Kidney (tissue), 14 donors: Measurements from ENCODE around the gene SPECC1. TPM values are rescaled to one million over a fixed set of nuclear protein-coding genes. Genes with fewer than 3 reads are reported as not detected.

ENCODE experiments used
- DNase-seq, 5 donors: peaks; one replicate each; pipeline ENCODE4 v3.0.0-alpha.2; 2013 to 2020
- FAIRE-seq: peaks from 2 replicates; lab custom pipeline; 2012; peaks lifted over from hg19 to GRCh38; lab: Jason Lieb, UNC
- H3K27ac ChIP-seq, 2 donors: one replicate each; pipeline ENCODE4 v1.7.0; 2013; ENCODE audit warnings: low read depth in 2 of 2, low read length in 2 of 2, inconsistent platforms in 1 of 2
- H3K27me3 ChIP-seq: one replicate; pipeline ENCODE4 v1.7.1; 2013; ENCODE audit warnings: low read length, inconsistent platforms; ENCODE audit not compliant: control insufficient read depth, insufficient read depth
- H3K36me3 ChIP-seq, 3 donors: one replicate each; pipeline versions ENCODE4 v1.7.0 to v1.7.1; 2013; ENCODE audit warnings: low read length in 3 of 3, control low read depth in 1 of 3, inconsistent platforms in 1 of 3; ENCODE audit not compliant: insufficient read depth in 3 of 3, control insufficient read depth in 2 of 3
- H3K4me1 ChIP-seq, 3 donors: one replicate each; pipeline versions ENCODE4 v1.7.0 to v1.7.1; 2013; ENCODE audit warnings: low read length in 3 of 3, inconsistent platforms in 1 of 3, low read depth in 1 of 3; ENCODE audit not compliant: control insufficient read depth in 2 of 3, insufficient read depth in 2 of 3
- H3K4me3 ChIP-seq, 3 donors: one replicate each; pipeline versions ENCODE4 v1.7.0 to v1.8.1; 2013; ENCODE audit warnings: low read length in 3 of 3, control low read depth in 1 of 3, inconsistent platforms in 1 of 3
- H3K9ac ChIP-seq, 3 donors: one replicate each; pipeline versions ENCODE4 v1.7.0 to v1.7.1; 2013; ENCODE audit warnings: low read length in 3 of 3, control low read depth in 1 of 3, inconsistent platforms in 1 of 3
- H3K9me3 ChIP-seq, 3 donors: one replicate each; pipeline versions ENCODE4 v1.7.0 to v1.7.1; 2013; ENCODE audit warnings: low read length in 3 of 3, control low read depth in 1 of 3, inconsistent platforms in 1 of 3; ENCODE audit not compliant: control insufficient read depth in 2 of 3, insufficient read depth in 1 of 3
- intact Hi-C: fragments of 100-400 bp; cut with DNase I; formaldehyde crosslinking; loops from one replicate; pipeline ENCODE4 v1.11.1; 2022
- polyA plus RNA-seq: library from polyadenylated mRNA; stranded (reverse); fragments of 350-450 nt; fragmentation: Illumina TruSeq; extraction: RNeasy Lipid Tissue Mini Kit (QIAGEN cat#74804); gene quantifications from one replicate; pipeline ENCODE4 v1.2.3, GENCODE V29; 2014; ENCODE audit warnings: low read depth, low replicate concordance; ENCODE audit not compliant: insufficient read depth
- total RNA-seq: library from RNA; stranded (reverse); fragmentation: NEBNext Ultra II Directional; extraction: Animal tissue kit (Norgen Biotek cat#: 25700); gene quantifications from one replicate; pipeline ENCODE4 v1.2.1, GENCODE V29; 2021
- TF ChIP-seq, protein P1 (sequence below): IDR thresholded peaks from 3 replicates; pipeline ENCODE4 v1.5.1; 2012; ENCODE audit warnings: mild to moderate bottlenecking, moderate library complexity, borderline replicate concordance; ENCODE audit not compliant: insufficient read depth; ENCODE audit errors: extremely low read depth
- donor health status: control.
- donor health status: control.
- donor health status: control.
- donor health status: control.
- donor health status: control.
- donor health status: DM: yes; HTN: yes; CAD: no.
- donor health status: Normal renal cell carcinoma (clear cell type).

SPECC1 gene
- total and polyA plus RNA-seq, 2 donors from 2014 or later = 7.6 to 29.1 TPM

DNA sequence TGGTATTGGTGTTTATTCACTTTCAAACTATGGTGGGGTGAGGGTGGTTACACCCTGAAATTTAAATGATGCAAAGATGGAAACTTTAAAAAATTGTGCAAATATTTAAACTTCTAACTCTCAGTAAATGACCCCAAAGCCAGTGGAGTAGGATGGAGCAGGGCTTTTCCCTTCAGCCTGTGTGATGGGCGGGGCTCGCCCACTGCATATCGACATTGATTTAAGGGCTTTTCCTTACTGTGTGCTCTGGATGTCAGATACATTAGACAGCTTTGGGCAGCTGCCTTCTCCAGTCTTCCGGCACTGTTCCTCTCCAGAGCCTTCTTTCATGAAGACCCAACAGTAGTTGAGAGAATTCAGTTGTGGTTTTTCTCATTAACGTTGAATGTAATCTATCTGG lies 99.9 kb downstream of the SPECC1 start:
- no peak for DNase-seq
- Histone ChIP-seq H3K9ac (no peak overlapping the region), H3K27ac (no peak overlapping the region), H3K36me3 (no peaks in the 10 kb centered on the region), H3K27me3 (no peaks in the 10 kb centered on the region), H3K9me3 (no peaks in the 10 kb centered on the region), H3K4me3 (no peak overlapping the region), H3K4me1 (no peaks in the 10 kb centered on the region)
- FAIRE-seq = no peak
- intact Hi-C loops = no loop called here
- TF ChIP-seq, protein P1, sequence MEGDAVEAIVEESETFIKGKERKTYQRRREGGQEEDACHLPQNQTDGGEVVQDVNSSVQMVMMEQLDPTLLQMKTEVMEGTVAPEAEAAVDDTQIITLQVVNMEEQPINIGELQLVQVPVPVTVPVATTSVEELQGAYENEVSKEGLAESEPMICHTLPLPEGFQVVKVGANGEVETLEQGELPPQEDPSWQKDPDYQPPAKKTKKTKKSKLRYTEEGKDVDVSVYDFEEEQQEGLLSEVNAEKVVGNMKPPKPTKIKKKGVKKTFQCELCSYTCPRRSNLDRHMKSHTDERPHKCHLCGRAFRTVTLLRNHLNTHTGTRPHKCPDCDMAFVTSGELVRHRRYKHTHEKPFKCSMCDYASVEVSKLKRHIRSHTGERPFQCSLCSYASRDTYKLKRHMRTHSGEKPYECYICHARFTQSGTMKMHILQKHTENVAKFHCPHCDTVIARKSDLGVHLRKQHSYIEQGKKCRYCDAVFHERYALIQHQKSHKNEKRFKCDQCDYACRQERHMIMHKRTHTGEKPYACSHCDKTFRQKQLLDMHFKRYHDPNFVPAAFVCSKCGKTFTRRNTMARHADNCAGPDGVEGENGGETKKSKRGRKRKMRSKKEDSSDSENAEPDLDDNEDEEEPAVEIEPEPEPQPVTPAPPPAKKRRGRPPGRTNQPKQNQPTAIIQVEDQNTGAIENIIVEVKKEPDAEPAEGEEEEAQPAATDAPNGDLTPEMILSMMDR = no peak

DNA sequence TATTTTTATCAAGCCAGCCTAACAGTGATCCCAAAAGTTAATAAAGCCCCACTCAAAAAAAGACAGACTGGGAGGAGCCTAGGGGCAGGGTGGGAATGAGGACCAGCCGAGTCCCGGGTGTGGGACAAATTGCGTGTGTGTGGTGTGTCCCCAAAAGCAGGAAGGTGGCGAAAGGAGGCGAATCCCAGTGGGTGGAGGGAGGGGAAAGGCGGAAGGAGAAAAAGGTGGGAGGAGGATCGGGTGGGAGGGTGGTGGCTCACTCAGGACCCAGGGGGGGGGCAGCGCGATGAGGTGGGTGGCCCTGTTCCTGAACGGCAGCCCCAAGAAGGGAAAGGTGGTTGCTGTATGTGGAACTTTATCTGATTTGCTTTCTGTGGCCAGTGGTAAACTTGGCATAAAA lies 102.4 kb downstream of the SPECC1 start:
- Histone ChIP-seq H3K9me3 (no peaks in the 10 kb centered on the region), H3K27me3 (no peaks in the 10 kb centered on the region), H3K4me3 (no peak overlapping the region), H3K27ac (no peak overlapping the region), H3K9ac (no peak overlapping the region), H3K4me1 (no peaks in the 10 kb centered on the region), H3K36me3 (no peaks in the 10 kb centered on the region)
- TF ChIP-seq, protein P1 = no peak
- FAIRE-seq (no peak), DNase-seq (no peak)
- intact Hi-C loops = no loop called here

DNA sequence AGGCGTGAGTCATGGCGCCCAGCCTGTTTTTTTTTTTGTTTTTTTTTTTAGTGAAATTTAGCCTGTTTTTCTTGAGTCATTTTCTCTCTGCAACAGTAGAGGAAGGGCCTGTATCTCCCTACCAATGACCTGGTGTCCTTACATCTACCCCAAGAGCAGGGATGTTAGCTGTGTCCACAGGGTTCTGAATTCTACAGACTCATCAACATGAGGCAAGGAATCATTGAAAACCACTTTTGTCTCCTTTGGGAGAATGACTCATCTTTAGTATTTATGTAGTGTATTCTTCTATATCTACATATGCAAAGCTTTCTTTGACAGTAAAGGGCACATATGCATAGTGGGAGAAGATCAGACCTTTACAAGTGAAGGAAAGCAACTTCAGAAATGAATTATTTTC lies 105.3 kb downstream of the SPECC1 start:
- H3K9me3 ChIP-seq = no peaks in the 10 kb centered on the region
- TF ChIP-seq, protein P1 = no peak
- H3K4me1 ChIP-seq = no peaks in the 10 kb centered on the region
- intact Hi-C loops = no loop called here
- DNase-seq (no peak), FAIRE-seq (no peak)
- H3K4me3 ChIP-seq = no peak overlapping the region
- H3K36me3 ChIP-seq = no peaks in the 10 kb centered on the region
- H3K27ac ChIP-seq = no peak overlapping the region
- no peak overlapping the region for H3K9ac ChIP-seq
- H3K27me3 ChIP-seq = no peaks in the 10 kb centered on the region
